Neuronal stem cell (in vitro differentiated cells): ENCODE results near the gene FAM171A2.

Experiments used
- DNase-seq: peaks from one replicate; pipeline ENCODE4 v3.0.0-alpha.2; 2013; ENCODE audit warnings: low spot score
- H2AFZ ChIP-seq: one replicate; pipeline ENCODE4 v1.6.1; 2013; ENCODE audit warnings: mild to moderate bottlenecking, low read length, inconsistent platforms
- H2AK5ac ChIP-seq: 2 replicates; pipeline ENCODE4 v1.6.1; 2013; ENCODE audit warnings: low read depth, mild to moderate bottlenecking, inconsistent platforms, low read length, moderate library complexity, mixed read lengths
- H2BK120ac ChIP-seq: 2 replicates; pipeline ENCODE4 v1.6.1; 2013; ENCODE audit warnings: low read depth, mild to moderate bottlenecking, inconsistent platforms, low read length, moderate library complexity, mixed read lengths
- H2BK12ac ChIP-seq: one replicate; pipeline ENCODE4 v1.6.1; 2013; ENCODE audit warnings: low read length, inconsistent platforms
- H2BK15ac ChIP-seq: 2 replicates; pipeline ENCODE4 v1.6.1; 2013; ENCODE audit warnings: mild to moderate bottlenecking, low read length, inconsistent platforms, mixed read lengths
- H2BK5ac ChIP-seq: one replicate; pipeline ENCODE4 v1.6.1; 2013; ENCODE audit warnings: inconsistent platforms, mild to moderate bottlenecking, low read length, moderate library complexity
- H3K14ac ChIP-seq: one replicate; pipeline ENCODE4 v1.6.1; 2013; ENCODE audit warnings: low read length, inconsistent platforms
- H3K18ac ChIP-seq: 2 replicates; pipeline ENCODE4 v1.6.1; 2013; ENCODE audit warnings: low read length, inconsistent platforms
- H3K23ac ChIP-seq: 2 replicates; pipeline ENCODE4 v1.6.1; 2013; ENCODE audit warnings: low read depth, mild to moderate bottlenecking, mixed read lengths, low read length, inconsistent platforms; ENCODE audit not compliant: poor library complexity
- H3K27ac ChIP-seq: replicated peaks from 3 replicates; pipeline ENCODE4 v1.5.1; 2013; ENCODE audit warnings: low read length, inconsistent platforms
- H3K27me3 ChIP-seq, 3 experiments: 2 replicates each; pipeline ENCODE4 v1.6.1; 2013; ENCODE audit warnings: low read length in 3 of 3, mild to moderate bottlenecking in 2 of 3, inconsistent platforms in 1 of 3, low read depth in 1 of 3, mixed read lengths in 1 of 3, moderate library complexity in 1 of 3; ENCODE audit not compliant: control insufficient read depth in 3 of 3, insufficient read depth in 3 of 3
- H3K36me3 ChIP-seq, 2 donors: replicated peaks in 1 of 2; 2 replicates each; pipeline ENCODE4 v1.6.1; 2013; ENCODE audit warnings: low read length in 2 of 2; ENCODE audit not compliant: control insufficient read depth in 2 of 2, insufficient read depth in 2 of 2
- H3K4ac ChIP-seq: 2 replicates; pipeline ENCODE4 v1.6.1; 2013; ENCODE audit warnings: inconsistent platforms, mild to moderate bottlenecking, low read length, moderate library complexity
- H3K4me1 ChIP-seq, 2 donors: 1 replicate in 1 of 2; 2 replicates in 1 of 2; pipeline ENCODE4 v1.6.1; 2013; ENCODE audit warnings: low read length in 2 of 2, low read depth in 1 of 2; ENCODE audit not compliant: control insufficient read depth in 2 of 2, insufficient read depth in 1 of 2
- H3K4me2 ChIP-seq: one replicate; pipeline ENCODE4 v1.6.1; 2013; ENCODE audit warnings: mild to moderate bottlenecking, low read length, inconsistent platforms; ENCODE audit not compliant: insufficient read depth, poor library complexity, severe bottlenecking
- H3K4me3 ChIP-seq, 2 donors: 2 replicates each; pipeline ENCODE4 v1.5.1; 2013; ENCODE audit warnings: low read length in 2 of 2, mild to moderate bottlenecking in 2 of 2, inconsistent platforms in 1 of 2, moderate library complexity in 1 of 2
- H3K79me1 ChIP-seq: one replicate; pipeline ENCODE4 v1.6.1; 2013; ENCODE audit warnings: low read depth, mild to moderate bottlenecking, inconsistent platforms, low read length, moderate library complexity
- H3K9ac ChIP-seq: one replicate; pipeline ENCODE4 v1.6.1; 2013; ENCODE audit warnings: mild to moderate bottlenecking, low read depth, low read length, inconsistent platforms; ENCODE audit not compliant: poor library complexity
- H3K9me3 ChIP-seq, 2 donors: replicated peaks in 1 of 2; 2 replicates each; pipeline versions ENCODE3 to v1.6.1; 2013; ENCODE audit warnings: low read length in 2 of 2, mild to moderate bottlenecking in 2 of 2, inconsistent platforms in 1 of 2, low read depth in 1 of 2, mixed read lengths in 1 of 2, moderate library complexity in 1 of 2; ENCODE audit not compliant: control insufficient read depth in 2 of 2, insufficient read depth in 1 of 2
- H4K8ac ChIP-seq: one replicate; pipeline ENCODE4 v1.6.1; 2013; ENCODE audit warnings: low read depth, mild to moderate bottlenecking, inconsistent platforms, low read length, moderate library complexity
- H4K91ac ChIP-seq: one replicate; pipeline ENCODE4 v1.6.1; 2013; ENCODE audit warnings: low read length, low read depth, mild to moderate bottlenecking, inconsistent platforms; ENCODE audit not compliant: poor library complexity
- WGBS, 2 donors: extraction: QIAGEN DNeasy Blood & Tissue Kit; methylation state at CpG; one replicate each; pipeline ENCODE4 v1.1.7; 2013; ENCODE audit warnings: missing lambda C conversion rate in 2 of 2, mixed read lengths in 1 of 2; ENCODE audit not compliant: insufficient read length in 2 of 2, insufficient replicate concordance in 1 of 2; ENCODE audit errors: extremely low coverage in 2 of 2; 5-methylcytosine and 5-hydroxymethylcytosine counted together

Gene FAM171A2

DNA sequence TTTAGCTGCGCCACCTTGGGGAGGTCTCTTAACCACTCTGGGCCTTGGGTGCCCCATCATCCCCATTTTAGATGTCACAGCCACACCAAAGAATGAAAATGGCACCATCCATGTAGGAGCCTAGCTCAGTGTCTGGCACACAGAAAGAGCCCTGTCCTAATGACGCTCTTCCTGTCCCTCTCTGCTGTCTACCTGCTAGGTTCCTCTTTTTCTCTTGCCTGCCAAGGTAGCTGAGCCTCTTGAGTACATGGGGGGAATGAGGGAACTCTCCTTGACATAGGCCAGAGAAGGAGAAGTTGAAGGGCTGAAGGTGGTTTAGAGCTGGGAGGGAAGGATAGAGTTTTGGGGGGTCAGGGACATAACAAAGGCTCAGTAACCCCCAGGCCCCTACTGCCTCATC lies 53.5 kb downstream of the FAM171A2 start:
- Histone ChIP-seq H2AK5ac (no peak overlapping the region), H4K8ac (no peak overlapping the region), H3K4me1 (peaks cover 12 to 13% of the 10 kb centered on the region in 2 donors), H3K9ac (no peak overlapping the region), H3K23ac (peak overlapping the region; percentile 71), H2BK120ac (no peak overlapping the region), H3K18ac (no peak overlapping the region), H3K4me3 (no peak overlapping the region), H3K27me3 (peaks cover 4 to 66% (median 17%) of the 10 kb centered on the region in 3 experiments), H3K9me3 (no peaks in the 10 kb centered on the region), H3K14ac (peak overlapping the region; percentile 83), H3K27ac (no peak overlapping the region), H2BK5ac (no peak overlapping the region), H3K4me2 (no peak overlapping the region), H4K91ac (no peak overlapping the region), H3K79me1 (peaks cover 2% of the 10 kb centered on the region), H2BK15ac (no peak overlapping the region), H3K36me3 (no peaks in the 10 kb centered on the region), H3K4ac (no peak overlapping the region), H2BK12ac (no peak overlapping the region), H2AFZ (no peak overlapping the region)
- DNase-seq, result no peak
- WGBS, 2 donors, result no CpG with 5 or more reads among the region's 2 CpGs

DNA sequence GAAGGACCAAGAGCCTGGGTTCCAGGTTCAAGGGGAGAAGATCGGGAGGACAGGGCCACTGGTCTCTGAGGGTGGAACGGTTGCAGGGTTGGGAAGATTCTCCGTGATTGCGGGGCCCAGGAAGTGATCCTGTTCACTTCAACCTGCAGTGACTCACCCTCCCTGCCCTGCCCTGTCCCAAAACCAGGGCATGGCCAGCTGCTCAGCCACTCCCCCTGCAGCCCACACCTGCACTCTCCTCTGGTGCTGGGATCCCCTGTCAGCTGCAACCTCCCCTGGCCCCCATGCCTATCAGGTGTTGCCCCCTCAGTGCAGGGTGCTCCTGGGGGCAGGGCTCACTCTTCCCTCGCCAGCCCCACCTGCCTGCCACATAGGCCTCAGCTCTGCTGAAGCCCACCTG lies 54.2 kb downstream of the FAM171A2 start:
- DNase-seq, result no peak
- H3K27ac ChIP-seq, result no peak overlapping the region

DNA sequence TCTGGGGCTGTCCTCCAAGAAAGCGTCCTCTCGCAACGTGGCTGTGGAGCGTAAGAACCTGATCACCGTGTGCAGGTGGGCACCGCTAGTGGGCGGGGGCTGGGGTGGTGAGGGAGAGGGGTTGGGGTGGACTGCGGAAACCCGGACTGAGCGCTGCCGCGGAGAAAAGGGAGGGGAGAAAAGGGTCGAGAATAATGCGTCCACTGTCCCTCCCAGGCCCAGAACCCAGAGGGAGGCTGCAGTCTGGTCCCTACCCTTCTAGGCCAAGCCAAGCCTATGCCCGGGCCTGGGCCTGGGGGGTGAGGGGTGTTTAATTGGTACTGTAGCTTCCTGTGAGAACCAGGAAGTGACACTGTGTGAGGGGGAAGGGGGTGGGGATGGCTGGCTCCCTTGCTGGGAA lies 54.8 kb downstream of the FAM171A2 start:
- Histone ChIP-seq H3K9ac (no peak overlapping the region), H3K18ac (no peak overlapping the region), H3K79me1 (peaks cover 2% of the 10 kb centered on the region), H3K4me3 (peak overlapping the region in 1 of 2 donors; percentile 47), H2BK15ac (no peak overlapping the region), H3K4me1 (peaks cover 8 to 9% of the 10 kb centered on the region in 2 donors), H3K23ac (peak overlapping the region; percentile 48), H4K91ac (no peak overlapping the region), H3K27ac (no peak overlapping the region), H2AFZ (peak overlapping the region; percentile 88), H3K4ac (no peak overlapping the region), H2BK120ac (no peak overlapping the region), H3K27me3 (peaks cover 0 to 53% (median 5%) of the 10 kb centered on the region in 3 experiments), H3K9me3 (no peaks in the 10 kb centered on the region), H3K14ac (no peak overlapping the region), H2BK12ac (no peak overlapping the region), H4K8ac (no peak overlapping the region), H2BK5ac (no peak overlapping the region), H2AK5ac (no peak overlapping the region), H3K36me3 (no peaks in the 10 kb centered on the region), H3K4me2 (peak overlapping the region; percentile 52)
- DNase-seq, result no peak
- WGBS, 2 donors, result no CpG with 5 or more reads among the region's 15 CpGs

More for the DNA sequence above, 54.2 kb downstream of the FAM171A2 start:
- H3K9ac ChIP-seq, result peak overlapping the region; percentile 53
- H3K18ac ChIP-seq, result no peak overlapping the region
- H3K4me1 ChIP-seq, result peaks cover 8 to 9% of the 10 kb centered on the region in 2 donors
- no CpG with 5 or more reads among the region's 5 CpGs for WGBS, 2 donors
- H4K8ac ChIP-seq, result no peak overlapping the region
- H2BK120ac ChIP-seq, result no peak overlapping the region
- H2BK12ac ChIP-seq, result no peak overlapping the region
- H3K4me2 ChIP-seq, result no peak overlapping the region
- peak overlapping the region; percentile 19 for H2AK5ac ChIP-seq
- H3K4ac ChIP-seq, result no peak overlapping the region
- peak overlapping the region; percentile 71 for H3K23ac ChIP-seq
- H3K36me3 ChIP-seq, result no peaks in the 10 kb centered on the region
- no peak overlapping the region for H2BK5ac ChIP-seq
- H2BK15ac ChIP-seq, result no peak overlapping the region
- H4K91ac ChIP-seq, result no peak overlapping the region
- H3K9me3 ChIP-seq, result no peaks in the 10 kb centered on the region
- peaks cover 2% of the 10 kb centered on the region for H3K79me1 ChIP-seq
- H2AFZ ChIP-seq, result no peak overlapping the region
- H3K4me3 ChIP-seq, result peak overlapping the region in 1 of 2 donors; percentile 47
- peaks cover 2 to 59% (median 11%) of the 10 kb centered on the region in 3 experiments for H3K27me3 ChIP-seq
- peak overlapping the region; percentile 83 for H3K14ac ChIP-seq

DNA sequence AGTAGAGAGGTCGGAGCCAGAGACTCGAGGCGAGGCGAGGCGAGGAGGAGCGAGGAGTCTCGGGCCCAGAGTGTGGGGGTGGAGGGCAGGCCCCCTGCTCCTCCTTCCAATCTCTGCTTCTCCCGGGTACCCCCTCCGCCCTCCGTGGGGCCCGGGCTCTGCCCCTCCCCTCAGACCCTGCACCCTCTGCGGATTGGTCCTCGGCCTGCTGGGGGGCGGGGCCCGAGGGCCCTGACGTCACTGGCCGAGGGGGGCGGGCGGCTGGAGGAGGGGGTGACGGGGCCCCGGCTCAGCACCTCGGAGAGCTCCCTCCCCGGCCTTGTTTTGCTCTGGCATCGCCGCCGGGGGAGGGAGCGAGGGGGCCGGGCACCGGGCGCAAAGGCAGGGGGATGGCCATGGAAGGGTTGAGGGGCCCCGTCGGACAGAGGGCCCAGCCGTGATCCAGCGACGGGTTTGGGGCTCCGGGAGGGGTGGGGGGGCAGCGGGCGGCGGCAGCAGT lies 55.3 kb downstream of the FAM171A2 start, which contains the start of gene RUNDC3A:
Gene RUNDC3A (plus strand): TSS at position 282 of the 499 bp plus-strand sequence. CDS start 232 bp downstream, outside the sequence.
- WGBS, 2 donors, result no CpG with 5 or more reads among the region's 39 CpGs
- Histone ChIP-seq H2BK5ac (no peak within 1 kb of the TSS), H3K18ac (peak within 1 kb of the TSS; percentile 9), H3K14ac (no peak within 1 kb of the TSS), H4K8ac (no peak within 1 kb of the TSS), H2BK12ac (no peak within 1 kb of the TSS), H3K4me1 (peaks cover 8 to 9% of the 10 kb centered on the region in 2 donors), H3K79me1 (peaks cover 2% of the 10 kb centered on the region), H3K27me3 (peaks cover 0 to 50% (median 3%) of the 10 kb centered on the region in 3 experiments), H4K91ac (no peak within 1 kb of the TSS), H3K9me3 (no peaks in the 10 kb centered on the region), H3K4me3 (peak within 1 kb of the TSS; percentile 47 to 75), H3K9ac (peak within 1 kb of the TSS; percentile 60), H3K4ac (no peak within 1 kb of the TSS), H2BK120ac (no peak within 1 kb of the TSS), H2BK15ac (no peak within 1 kb of the TSS), H3K27ac (peak within 1 kb of the TSS; percentile 45), H3K4me2 (peak within 1 kb of the TSS; percentile 80), H3K36me3 (no peaks in the 10 kb centered on the region), H2AK5ac (no peak within 1 kb of the TSS), H3K23ac (peak within 1 kb of the TSS; percentile 48), H2AFZ (peak within 1 kb of the TSS; percentile 88)
- DNase-seq, result peak; percentile 96
